T1000 (cell line): Measurements from ENCODE around the gene SNAP47.

Source experiments
- DNase-seq: peaks from one replicate; lab custom pipeline; 2025; ENCODE audit warnings: mixed read lengths; lab: John Stamatoyannopoulos, UW

Gene SNAP47

DNA sequence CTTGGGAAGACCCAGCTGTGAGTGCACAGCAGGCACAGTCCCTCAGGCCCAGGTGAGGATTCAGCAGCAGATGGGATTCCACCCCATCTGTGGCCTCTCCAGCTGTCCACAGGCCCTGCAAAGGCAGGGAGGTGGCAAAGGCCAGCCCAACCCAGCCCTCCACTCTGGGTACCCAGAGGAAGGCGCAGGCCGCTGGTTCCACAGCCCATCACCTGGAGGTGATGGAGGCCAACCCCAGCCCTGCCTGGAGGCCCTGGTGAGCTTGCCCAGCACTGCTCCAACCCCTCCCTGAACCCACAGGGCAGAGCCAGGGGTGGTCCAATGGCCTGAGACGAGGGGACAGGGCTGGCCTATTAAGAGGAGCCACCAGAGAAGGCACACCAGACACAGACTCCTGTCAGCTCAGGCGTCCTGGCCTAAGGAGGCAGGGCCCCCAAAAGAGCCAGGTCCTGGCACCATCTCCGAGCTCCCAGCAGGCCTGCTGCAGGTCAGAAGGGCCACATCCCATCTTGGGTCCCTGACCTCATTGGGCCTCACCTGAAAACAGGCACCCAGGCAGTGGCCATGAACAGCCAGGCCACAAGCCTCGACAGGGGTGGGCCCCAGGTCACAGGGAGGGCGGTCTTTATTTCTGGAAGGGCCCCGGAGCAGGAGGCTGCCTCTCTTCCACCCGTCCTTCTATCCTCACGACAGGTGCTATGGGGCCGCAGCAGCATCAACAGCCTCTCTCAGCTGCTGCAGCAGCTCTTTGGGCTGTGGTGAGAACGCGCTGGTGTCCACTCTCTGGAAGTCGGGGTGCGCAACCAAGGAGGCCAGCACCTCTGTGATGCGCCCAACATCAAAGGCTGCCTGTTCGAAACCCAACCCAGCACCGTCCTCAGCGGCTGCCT, 3.3 kb upstream of the SNAP47 start:
- no peak for DNase-seq

DNA sequence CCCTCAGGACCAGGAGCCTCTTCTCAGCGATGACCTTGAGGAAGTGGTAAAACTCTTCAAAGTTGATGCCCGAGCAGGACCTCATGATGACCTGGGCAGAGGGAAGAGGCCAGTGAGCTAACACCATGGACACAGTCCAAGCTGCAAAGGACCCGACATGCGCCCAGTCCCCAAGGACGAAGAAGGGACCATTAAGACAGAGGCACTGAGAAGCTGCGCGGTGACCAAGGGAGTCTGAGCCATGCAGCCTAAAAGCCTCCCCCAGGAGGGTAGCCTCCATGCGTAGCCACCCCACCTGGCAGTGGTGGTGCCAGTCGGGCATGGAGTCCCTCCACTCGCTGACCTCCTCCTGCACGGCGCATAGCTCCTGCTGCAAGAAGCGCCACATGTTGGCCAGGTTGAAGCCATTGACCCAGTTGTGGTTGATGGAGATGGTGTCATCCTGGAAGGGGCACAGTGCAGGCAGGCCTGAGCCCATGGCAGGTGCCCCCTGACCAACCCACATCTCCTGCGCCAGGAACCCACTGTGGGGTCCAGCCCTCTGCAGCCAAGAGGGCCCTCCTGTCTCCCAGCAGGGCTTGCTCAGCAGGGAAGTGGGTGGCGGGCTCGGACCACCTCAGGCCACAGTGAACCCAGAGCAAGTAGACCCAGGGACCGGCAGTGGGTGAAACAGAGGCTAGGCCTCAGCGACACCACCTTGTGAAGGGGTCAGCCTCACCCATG, 2.5 kb upstream of the SNAP47 start:
- DNase-seq, result no peak

DNA sequence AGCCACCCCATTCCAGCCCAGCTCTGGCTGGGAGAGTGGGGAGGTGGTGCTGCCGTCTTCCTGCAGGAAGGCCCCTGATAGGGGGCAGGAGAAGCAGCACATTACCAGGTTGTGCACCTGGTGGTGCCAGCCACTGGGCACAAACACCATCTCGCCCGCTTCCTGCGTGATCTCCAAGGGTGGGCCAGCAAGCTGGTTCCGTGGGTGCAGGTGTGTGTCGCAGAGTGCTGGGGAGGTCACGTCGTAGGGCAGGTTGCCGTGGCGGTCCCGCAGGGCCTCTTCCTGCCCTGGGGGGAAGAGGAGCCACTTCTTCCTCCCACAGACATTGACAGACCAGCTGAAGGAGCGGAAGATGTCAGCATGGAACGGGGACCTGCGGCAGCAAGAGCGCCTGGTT, 1.9 kb upstream of the SNAP47 start:
- no peak for DNase-seq

DNA sequence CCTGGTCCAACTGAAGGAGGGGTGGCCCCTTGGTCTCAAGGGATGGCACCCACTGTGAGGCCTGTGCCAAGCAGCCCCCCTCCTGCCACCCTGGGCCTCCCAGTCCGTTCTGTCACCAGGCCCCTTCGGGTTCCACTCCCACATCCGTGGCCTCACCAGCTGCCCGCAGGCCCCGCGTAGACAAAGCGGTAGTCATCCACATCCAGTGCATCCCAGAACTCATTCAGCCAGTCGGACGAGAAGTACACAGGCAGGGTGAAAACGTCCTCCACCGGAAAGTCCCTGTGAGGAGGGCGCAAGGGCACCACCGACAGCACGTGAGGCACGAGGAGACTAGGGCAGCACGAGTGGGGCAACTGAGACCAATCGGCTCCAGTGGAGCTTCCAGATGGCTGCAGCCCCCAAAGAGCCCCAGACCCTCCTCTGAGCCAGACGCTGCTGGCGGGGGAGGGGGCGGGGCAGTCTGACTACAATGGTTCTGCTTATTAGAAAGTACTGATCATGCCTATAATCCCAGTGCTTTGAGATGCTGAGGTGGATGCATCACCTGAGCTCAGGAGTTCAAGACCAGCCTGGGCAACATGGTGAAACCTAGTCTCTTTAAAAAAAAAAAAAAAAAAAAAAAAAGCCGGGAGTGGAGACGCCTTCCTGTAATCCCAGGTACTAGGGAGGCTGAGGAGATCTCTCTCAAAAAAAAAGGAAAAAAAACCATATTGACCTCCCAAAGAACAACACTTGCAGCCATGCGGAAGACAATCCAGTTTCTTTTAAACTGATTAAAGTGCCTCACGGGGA, 1.3 kb upstream of the SNAP47 start:
- DNase-seq, result no peak

DNA sequence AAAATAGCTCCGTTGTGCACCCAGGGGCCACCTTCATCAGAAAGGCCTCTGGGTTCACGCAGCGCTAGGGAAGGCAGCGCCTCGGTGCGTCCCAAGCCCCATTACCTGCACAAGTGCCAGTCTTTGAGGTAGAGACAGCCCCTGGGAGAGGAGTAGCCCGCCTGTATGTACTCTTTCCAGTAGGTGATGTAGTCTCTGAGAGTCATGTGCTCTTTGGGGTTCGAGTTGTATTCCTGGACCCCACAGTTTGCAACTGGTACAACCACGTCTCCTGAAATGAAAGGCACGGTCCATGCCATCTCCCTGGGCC, 734 bp upstream of the SNAP47 start:
- no peak for DNase-seq

DNA sequence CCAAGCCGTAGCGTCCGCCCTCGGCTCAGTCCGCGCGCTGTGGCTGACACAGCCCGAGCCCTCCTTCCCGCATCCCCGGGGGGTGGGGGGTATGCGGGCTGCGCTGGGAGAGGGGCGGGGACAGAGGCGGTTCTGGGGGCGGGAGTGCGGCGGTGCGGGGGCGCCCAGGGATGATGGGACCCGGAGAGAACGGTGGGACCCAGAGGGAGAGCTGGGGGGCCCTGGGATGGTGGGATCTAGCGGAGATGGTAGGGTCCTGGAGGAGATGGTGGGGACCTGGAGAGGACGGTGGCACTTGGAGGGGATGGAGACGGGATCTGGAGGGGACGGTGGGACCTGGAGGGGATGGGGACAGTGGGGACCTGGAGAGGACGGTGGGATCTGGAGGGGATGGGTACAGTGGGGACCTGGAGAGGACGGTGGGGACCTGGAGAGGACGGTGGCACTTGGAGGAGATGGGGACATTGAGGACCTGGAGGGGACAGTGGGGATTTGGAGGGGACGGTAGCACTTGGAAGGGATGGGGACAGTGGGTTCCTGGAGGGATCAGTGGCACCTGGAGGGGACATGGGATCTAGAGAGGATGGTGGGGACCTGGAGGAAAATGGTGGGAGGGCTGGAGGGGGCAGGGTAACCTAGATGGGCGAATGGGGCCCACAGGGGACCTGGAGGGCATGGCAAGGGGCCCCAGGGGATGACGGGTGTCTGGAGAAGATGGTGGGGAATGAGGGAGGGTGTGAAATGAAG, 477 bp downstream of the SNAP47 start:
- no peak for DNase-seq

DNA sequence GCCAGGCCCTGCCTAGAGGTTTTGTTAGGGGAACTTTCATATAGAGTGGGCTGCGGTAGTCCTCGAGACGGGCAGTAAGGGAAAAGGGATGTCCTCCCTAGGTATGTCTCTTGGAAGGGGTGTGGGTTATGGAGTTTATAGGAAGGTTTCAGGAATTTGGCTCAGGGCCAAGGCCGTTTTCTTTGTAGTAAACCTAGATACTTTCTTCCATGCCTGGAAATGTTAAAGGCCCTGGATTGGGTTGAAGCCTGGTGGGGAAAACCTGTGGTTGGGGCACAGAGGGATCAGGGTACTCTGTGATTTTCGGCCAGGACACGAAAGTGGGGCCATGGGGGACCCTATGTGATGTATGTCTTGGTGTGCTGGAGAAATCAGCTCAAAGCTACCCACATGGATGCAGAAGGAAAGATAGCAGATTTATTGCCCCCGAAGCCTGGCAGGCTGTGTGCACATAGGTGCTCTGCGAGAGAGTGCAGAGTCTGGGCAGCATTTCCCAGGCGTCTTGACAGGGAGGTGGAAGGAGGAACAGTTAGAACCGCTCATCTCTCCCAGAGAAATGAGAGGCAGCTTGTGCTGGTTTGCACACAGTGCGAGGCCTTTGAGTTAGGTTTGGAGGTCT, 1.7 kb downstream of the SNAP47 start:
- no peak for DNase-seq

DNA sequence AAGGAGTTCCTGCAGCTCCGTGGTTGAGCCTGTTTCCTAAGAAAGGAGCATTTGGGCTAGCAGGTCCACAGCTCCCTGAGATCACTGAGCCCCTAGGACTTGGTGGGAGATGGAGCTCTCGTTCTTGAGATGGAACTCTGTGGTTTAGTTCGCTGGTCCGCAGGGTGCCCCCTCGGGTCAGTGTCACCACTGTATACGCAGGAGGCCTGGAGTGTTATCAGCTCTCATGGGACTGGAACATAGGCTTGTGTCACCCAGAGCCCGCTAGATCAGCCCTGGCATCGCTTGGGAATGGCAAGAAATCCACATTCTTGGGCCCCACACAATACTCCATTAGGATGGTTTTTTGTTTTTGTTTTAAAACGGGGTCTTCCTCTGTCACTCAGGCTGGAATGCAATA, 3.6 kb downstream of the SNAP47 start:
- DNase-seq, result no peak

DNA sequence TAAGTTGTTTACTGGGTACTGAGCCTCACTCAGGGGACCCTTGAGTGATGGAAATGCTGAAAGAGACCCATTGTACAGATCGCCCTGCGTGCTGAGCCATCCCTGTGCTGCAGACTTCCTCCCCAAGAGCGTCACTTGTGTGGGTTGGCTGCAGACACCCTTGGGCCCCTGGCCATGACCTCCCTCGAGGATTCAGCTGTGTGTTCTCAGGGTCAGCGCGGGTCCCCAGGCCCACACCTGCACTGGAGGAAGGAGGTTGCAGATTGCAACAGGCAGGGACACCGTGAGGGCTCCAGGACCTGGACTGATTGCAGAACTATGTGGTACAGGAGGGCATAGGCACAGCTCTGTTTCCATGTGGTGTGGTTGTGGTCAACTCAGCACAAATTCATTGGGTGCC, 4.4 kb downstream of the SNAP47 start:
- no peak for DNase-seq

DNA sequence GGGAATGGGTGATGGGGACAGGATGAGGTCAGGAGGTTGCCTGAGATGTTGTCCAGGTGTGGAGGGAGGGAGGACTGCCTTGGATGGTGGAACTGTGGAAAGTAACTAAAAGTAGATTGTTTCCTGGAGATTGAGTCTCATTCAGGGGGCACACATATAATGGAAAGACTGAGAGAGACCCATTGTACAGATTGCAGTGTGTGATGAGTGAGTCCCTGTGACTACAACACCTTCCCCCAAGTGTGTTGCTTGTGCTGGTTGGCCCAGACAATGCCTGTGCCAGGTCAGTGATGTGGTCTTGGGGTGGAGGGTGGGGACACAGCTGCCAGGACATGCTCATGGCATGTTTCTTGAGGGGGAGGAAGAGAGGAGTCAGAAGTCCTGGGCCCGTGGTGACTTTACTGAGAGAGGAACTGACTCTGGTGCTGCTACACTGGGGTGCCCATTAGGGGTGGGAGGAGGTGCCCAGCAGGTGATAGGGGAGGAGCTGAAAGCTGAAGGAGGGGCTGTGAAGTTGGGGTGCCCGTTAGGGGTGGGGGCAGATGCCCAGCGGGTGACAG, 5.2 kb downstream of the SNAP47 start:
- DNase-seq, result no peak

DNA sequence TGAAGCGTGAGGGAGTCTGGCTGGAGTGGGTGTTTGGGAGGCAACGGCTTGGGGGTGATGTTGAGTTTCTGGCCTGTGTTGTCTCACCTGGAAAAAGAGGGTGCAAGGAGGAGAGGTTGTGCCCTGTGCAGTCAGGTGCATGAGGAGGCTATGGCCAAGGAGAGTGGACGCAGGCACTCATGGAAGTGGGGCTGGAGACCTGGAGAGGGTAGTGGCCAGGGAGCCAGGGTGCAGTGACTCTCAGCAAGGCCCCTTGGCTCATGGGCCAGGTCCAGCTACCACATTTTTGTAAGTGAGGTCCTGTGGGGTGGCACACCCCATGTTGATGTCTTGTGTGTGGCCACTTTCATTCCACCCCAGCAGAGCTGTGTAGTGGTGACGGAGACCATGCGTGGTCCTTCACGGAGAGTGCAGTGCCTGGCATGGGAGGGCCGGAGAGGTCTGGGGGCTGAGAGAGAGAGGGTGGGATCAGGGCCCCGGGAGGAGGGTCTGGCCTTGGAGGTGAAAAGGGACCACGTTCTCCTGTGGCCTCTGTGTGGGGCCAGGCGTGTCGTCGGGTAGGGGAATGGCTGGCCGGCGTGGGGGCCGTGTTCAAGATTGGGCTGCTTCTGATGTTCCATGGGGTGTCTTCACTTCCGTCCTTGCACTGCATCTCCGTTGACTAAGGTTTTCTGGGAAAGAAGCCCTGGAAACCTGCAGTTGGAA, 6.1 kb downstream of the SNAP47 start:
- no peak for DNase-seq

DNA sequence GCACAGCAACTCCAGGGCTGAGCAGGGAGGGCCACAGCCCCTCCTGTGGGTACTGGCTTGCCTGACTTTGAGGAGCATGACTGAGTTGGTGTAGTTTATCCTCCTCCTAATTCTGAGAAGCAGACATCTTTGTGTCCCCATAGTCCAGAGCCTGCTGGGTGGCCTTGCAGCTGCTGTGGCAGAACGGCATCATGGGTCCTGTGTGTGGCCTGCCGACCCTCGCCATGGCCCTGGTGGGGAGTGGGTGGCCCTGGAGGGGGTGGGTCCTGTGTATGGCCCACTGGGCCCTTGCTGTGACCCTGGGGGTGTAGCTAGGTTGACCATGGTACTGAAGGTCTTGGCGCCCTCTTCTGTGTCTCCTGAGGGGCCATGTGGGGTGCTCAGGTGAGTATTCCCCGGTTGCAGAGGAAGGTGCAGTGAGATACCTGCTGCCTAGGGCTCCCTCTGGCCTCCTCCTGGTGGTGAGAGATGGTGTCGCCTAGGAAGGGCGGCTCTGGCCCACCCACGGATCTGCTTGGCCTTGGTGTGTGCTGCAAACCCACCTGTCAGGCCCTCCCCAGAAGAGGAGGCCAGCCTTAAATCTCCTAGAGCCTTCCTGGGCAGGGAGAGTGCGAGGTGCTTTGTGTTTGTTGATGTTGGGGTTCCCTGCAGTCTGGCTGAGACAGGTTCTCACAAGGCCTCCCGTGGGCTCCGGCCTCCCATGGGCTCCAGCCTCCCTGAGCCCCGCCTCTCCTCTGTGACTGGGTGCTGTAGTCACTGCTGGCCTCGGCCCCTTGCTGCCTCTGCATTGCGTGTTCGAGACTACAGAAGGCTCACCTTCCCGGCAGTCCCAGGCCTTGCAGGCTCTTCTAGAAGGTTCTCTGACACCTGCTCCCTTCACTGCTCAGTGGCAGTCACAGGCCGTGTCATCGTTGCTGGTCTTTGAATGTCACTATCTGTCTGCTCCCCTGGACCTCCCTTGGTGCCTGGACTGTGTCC, 7.8 kb downstream of the SNAP47 start:
- no peak for DNase-seq

DNA sequence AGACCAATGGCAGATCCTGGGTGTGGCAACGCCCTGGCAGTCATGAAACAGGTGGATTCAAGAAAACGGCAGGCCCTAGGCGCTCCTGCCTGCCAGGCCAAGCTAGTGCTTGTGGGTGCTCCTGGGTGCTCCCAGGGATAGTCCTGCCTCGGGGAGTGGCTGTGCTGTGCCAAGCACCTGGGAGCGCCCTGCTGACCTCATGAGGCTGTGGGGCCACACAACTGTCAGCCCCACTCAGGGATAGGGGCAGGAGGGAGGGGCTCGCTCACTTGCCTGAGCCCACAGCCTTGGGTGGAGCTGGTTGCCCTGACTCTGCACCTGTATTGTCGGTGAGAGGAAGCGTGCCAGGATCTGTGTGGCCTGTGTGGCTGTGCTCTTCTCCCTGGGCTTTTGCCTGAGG, 9.4 kb downstream of the SNAP47 start:
- DNase-seq, result no peak

DNA sequence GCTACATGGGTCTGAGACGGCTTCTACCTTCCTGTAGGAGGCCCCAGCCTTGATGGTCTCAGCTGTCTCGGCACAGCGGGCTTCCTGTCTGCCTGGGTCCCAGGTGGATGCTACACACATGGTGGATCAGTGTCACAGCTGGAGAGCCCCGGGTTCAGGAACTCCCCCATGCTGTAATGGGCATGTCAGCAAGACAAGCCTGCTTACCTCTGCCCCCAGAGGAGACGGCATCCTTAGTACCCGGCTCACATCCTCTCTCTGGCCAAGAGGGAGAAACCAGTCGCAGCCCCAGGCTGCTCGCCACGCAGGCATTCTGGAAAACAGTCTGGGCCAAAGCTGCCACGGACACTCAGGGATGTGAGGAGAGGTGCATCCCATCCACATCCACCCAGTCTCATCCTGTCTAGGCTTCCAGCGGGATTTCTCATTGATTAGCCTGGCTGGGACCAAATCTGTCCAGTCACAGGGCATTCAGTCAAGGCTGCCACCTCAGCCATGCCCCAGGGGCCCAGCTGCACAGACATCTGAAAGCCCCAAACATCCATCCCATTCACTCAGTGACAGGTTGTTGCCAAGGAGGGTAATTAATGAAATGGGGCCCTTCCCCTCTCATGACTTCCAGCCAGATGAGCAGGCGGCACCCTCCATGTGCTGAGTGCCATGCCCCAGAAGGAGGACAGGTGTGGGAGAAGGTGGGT, 10.5 kb downstream of the SNAP47 start:
- DNase-seq, result no peak

DNA sequence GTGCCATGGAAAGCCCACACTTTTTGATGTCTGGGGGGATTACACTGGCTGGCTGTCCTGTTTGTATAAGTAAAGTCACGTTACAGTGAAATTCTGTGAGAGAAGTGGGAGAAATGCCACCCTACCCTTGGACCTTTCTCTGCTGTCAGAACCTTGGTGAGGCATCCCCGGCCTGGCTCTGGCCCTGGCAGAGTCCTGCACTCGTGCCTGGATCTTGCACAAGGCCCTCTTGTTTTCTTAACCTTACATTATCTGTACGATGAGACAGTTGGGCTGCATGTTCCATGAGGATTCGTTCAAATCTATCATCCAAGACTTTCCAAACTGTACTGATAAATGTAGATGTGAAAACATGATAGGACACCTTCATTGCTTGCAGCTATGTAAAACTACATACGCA, 11.4 kb downstream of the SNAP47 start:
- no peak for DNase-seq

DNA sequence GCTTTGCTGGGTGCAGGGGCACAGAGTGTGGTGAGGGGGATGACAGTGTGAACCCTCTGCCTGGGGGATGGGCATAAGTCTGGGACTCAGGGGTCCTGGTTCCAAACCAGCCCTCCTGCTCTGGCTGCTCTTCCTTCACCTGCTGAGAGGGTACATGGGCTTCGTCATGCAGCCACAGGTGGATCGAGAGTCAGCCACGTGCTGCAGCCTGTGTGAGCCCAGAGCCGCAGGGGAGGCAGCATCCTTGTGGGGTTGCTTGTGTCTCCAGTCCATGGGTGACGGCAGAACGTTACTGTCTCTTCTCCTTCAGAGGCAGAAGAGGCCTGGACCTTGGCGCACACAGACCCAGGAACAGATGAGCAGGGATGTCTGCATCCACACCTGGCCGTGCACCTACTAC, 12.1 kb downstream of the SNAP47 start:
- no peak for DNase-seq

DNA sequence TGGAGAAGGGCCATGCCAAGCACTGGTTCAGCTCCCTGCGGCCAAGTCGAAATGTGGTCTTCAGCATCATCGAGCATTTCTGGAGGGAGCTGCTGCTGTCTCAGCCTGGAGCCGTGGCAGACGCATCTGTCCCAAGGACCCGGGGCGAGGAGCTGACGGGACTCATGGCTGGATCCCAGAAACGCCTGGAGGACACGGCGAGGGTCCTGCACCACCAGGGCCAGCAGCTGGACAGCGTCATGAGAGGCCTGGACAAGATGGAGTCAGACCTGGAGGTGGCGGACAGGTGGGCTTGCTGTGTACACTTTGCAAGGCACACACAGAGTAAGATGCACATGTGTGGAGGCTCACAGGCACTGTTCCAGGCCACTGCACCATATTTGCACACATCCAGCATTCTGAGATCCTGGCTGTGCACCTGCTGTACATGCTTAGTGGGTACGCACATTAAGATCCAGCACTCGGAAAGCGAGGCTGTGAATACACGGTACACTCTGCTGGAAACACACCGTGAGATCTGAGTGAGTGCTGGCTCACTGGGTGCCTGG, 12.8 kb downstream of the SNAP47 start:
- no peak for DNase-seq

DNA sequence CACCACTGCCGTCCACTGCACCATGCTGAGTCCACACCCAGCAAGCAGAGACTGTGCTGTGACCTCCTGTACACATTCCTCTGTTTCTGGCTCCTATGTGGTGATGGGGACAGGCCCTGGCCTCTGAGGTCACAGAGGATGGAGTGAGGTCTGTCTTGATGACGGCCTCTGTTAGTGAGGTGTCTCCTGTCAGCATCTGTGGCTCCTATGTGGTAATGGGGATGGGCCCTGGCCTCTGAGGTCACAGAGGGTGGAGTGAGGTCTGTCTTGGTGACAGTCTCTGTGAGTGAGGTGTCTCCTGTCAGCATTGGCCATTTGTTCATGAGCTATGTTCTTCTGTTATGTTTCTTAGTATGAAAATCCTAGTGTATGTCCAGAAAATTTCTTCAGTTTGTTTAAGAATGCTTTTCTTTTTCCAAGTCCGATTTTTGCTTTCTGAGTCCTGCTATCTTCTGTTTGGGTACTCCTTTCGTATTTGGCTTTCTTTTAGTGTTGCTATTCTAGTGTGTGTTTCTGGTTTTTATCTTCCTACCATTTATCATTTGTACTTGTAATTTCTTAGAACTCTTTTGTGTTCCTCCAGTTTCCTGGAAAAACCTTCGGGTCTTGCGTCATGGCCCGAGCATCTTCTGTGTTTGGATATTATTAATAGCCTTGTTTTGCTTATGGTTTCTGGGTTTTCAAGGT, 13.4 kb downstream of the SNAP47 start:
- no peak for DNase-seq
